Left renal cortex interstitium (tissue), 4 donors: ENCODE measurements around the gene APBB2. TPM values are rescaled to one million over a fixed set of nuclear protein-coding genes. Genes with fewer than 3 reads are reported as not detected.
"Not testable (repeated sequence)": the region's sequence is repeated elsewhere in the genome, so short reads cannot be mapped to it uniquely, and the experiment has no call there.

ENCODE experiments used
- DNase-seq, 4 donors: peaks; one replicate each; pipeline ENCODE4 v3.0.0-alpha.2; 2013; ENCODE audit warnings: low read depth in 4 of 4, low spot score in 2 of 4, missing footprints in 1 of 4
- polyA plus RNA-seq, 4 donors: library from polyadenylated mRNA; unstranded; fragments of 120-200 nt; gene quantifications; one replicate each; pipeline ENCODE4 v1.2.1, GENCODE V29; 2013; ENCODE audit not compliant: insufficient read length in 4 of 4

Gene APBB2
- polyA plus RNA-seq, 4 donors: 44.4 to 63.6 (median 55.8) TPM

DNA sequence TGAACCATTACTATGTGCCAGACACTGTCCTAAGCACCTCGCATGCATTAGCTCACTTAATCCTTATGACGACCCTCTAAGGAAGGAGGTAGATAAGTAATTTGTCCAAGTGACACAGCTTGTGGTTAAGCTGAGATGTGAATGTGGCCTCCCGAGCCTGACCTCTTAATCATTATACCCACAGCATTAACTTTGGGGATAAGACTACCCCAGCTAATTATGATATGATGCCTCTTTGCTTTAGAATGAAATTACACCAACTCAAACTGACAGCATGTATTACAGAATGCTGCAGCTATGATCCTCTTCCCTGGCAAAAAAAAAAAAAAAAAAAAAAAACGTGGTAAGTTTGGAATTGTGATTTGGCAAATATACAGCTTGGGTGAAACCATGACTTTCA is 53.5 kb downstream of the APBB2 start:
- DNase-seq: no peak

GRCh38 chr4:41160012-41160789 is 54.1 kb downstream of the APBB2 start:
- no peak for DNase-seq

DNA sequence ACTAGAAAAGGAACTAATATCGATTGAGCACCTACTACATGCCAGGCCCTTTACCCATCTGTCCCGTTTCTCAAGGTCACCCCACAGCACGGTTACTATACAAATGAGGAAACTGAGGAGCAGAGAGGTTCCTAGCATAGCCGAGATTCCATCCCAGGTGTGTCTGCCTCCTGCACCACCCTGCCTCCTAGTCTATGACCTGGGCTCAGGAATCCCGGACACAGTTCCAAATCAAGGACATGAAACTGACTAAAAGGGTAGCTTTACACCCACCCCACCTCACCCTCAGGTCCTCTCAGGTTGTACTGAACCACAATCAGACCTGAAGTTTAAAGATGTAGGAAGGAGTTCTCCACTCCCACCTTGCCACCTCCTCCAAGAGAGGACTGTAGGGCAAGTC is 55.6 kb downstream of the APBB2 start:
- no peak for DNase-seq

- DNase-seq: no peak
Observed at GRCh38 chr4:41158274-41158673, 56.1 kb downstream of the APBB2 start.

GRCh38 chr4:41157009-41157408 is 57.3 kb downstream of the APBB2 start:
- no peak for DNase-seq

DNA sequence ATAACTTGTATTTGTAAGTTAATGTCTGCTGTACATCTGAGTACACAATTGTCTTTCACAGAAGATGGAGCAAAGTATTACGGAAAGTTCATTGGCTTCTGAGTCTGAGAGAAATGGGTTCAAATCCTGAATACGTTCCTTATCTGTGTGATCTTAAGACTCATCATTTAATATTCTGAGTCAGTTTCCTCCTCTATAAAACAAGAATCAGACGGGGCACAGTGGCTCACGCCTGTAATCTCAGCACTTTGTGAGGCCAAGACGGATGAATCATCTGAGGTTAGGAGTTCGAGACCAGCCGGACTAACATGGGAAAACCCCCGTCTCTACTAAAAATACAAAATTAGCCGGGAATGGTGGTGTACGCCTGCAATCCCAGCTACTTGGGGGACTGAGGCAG is 57.8 kb downstream of the APBB2 start:
- DNase-seq: no peak

GRCh38 chr4:41155194-41155830 is 59.0 kb downstream of the APBB2 start:
- DNase-seq: no peak

GRCh38 chr4:41154814-41155177 is 59.5 kb downstream of the APBB2 start:
- DNase-seq: no peak

DNA sequence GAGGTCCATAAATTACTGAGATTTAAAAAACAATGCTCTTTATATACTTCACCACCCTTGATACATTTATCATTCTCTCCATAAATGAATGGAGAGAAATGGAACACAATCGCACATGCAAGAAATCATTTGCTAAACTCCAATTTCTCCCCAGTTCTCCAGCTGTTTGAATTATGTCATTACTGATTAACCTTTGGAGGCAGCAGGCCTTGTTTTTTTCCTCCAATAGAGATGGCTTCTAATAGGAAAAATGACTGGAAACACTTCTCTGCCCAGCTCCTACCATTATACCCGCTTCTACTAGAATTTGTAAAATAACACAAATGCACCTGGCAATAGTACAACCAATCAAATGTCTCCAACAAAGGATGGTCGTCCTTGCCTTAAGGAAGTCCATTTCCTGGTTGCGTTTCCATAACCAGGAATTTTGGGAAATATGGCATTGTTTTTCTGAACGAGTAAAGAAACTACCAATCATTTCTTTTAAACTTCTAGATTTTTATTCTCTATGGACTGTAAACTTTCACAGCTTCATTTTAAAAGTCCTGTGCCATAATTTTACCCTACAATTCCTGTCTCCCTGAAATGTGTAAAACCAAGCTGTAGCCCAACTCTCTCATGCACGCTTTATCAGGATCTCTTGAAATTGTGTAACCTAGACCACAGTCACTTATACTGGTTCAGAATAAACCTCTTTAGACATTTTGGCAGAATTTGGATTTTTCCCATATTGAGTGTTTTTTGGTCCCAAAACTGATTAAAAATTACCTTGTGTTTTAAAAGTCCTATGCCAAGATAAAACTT is 60.1 kb downstream of the APBB2 start:
- DNase-seq: no peak

DNA sequence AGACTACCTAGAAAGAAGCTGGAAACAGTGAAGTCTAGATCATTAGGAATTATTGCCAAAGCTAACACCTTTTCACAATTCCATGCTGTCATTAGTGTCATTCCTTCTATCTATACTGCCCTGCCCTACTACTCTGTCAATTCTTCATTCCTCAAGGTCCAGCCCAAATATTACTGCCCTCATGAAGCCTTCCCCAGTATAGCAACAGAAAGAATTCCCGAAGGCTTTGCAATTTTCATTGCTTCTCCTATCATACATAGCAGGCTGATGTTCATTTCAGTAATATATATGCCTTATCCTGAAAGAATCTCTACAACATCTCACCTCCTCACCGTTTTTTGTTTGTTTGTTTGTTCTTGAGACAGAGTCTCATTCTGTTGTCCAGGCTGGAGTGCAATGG is 63.9 kb downstream of the APBB2 start:
- no peak for DNase-seq

DNA sequence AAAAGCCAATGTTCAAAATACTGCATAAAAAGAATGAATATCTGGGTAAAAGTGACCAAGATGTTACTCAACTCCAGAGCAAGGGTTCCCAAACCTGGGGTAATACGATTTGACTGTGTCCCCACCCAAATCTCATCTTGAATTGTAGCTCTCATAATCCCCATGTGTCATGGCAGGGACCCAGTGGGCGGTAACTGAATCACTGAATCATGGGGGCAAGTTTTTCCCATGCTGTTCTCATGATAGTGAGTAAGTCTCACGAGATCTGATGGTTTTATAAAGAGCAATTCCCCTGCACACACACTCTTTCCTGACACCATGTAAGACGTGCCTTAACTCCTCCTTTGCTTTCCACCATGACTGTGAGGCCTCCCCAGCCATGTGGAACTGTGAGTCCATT is 64.8 kb downstream of the APBB2 start:
- not testable (repeated sequence) for DNase-seq

DNA sequence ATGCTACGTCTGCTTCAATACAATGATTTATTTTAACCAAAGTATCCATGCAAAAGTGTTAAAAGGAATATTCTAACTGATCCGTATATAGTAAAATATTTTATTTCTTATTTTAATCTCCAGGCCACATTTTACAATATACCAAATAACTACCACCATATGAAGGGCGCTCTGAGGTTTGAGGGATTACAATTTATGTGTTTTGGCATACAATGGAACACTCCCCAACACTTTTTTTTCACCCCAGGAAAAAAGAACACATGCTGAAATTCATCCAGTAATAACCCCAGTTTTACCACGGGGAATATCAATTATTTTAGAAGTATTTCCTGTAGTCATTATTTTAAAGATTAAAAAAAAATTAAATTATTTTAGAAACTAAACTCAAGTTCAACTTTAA is 65.4 kb downstream of the APBB2 start:
- DNase-seq: no peak

DNA sequence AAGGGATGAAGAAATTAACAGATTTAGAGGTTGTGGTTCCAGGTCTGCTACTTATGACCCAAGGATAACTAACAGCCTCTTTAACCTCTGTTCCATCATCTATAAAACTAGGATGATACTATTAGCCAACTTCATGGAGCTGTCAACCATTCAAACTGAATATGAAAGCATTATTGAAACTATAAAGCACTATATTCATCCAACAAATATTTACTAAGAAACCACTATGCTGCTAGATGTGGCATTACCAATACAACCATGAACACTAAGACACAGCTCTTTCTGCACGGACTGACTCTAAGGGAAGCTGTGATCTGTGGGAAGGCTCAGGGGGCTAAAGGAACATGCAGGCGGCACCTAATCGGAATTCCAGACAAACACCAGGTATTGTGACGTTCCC is 66.0 kb downstream of the APBB2 start:
- DNase-seq: no peak

DNA sequence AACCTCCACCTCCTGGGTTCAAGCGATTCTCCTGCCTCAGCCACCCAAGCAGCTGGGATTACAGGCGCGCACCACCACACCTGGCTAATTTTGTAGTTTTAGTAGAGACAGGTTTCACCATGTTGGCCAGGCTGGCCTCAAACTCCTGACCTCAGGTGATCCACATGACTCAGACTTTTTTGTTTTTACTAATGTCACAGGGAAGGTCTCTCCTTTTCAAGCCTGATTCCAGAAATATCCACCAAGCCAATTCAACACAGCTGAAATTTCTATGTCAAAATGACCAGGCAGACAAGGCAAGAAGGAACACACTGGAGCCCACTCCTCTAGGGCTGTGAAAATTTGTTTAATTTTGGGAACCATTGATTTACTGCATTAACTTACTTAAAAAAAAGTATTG is 66.8 kb downstream of the APBB2 start:
- not testable (repeated sequence) for DNase-seq

DNA sequence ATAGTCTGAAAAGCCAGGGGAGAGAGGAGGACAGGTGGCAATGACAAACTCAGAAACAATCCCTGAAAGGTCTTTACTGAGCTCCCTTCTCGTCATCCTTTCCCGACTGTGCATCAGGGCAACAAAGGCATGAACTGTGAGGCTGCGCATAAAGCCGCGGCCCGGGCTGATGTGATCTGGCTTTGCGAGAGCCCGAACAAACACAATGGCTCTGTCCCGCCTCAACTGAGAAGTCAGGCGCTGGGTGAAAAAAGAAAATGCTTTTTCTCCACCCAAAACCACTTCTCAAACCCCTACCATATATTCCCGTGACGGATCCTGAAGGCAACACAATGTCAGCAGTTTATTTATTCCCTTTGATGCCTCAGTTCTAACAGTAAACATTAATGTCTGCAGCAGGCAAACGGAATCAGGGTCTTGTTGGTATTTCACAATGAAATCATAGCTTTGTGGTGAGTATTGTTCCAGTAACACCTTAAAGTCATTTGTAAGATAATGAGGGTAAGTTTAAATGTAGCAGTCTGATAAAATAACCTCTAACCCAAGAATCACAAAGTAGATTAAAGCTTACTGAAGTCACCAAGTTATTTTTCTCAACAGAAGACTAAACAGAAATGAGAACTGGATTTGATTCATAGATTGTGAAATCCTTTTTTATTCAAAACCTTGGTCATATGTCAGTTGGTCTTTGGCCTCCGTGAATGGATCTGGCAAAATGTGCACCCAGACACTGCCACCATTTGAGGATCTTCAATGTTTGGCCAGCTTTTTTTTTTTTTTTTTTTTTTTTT is 67.4 kb downstream of the APBB2 start:
- DNase-seq: no peak

DNA sequence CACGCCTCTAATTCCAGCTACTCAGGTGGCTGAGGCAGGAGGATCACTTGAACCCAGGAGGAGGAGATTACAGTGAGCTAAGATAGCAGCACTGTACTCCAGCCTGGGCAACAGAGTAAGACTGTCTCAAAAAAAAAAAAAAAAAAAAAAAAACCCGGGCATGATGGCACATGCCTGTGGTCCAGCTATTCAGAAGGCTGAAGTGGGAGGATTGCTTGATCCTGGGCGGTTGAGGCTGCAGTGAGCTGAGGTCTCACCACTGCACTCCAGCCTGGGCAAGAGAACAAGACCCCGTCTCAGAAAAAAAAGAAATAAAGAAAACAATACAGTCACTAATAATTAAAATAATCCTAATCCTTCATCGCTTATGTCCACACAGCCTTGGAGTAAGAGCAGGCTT is 68.1 kb downstream of the APBB2 start:
- no peak for DNase-seq

DNA sequence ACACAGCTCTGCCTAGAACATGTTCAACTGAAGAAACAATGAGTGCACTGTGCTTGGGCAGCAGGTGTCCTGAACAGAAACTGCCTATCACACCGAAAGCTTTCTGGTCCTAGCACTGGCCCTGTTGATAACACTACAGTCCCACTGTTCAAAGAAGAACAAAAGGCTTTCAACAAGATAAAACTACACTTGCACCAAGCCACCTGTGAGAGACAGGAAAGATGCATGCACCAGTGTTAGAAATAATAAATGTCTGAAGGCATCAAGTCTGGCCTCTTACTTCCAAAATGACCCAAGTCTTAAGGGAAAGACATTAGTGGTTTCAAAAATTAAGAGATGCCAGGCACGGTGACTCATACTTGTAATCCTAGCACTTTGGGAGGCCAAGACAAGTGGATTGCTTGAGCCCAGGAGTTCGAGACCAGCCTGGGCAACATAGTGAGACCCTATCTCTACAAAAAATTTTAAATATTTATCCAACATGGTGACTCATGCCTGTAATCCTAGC is 68.7 kb downstream of the APBB2 start:
- no peak for DNase-seq

- no peak for DNase-seq
Observed at GRCh38 chr4:41144812-41145211, 69.5 kb downstream of the APBB2 start.

GRCh38 chr4:41144040-41144379 is 70.3 kb downstream of the APBB2 start:
- no peak for DNase-seq

DNA sequence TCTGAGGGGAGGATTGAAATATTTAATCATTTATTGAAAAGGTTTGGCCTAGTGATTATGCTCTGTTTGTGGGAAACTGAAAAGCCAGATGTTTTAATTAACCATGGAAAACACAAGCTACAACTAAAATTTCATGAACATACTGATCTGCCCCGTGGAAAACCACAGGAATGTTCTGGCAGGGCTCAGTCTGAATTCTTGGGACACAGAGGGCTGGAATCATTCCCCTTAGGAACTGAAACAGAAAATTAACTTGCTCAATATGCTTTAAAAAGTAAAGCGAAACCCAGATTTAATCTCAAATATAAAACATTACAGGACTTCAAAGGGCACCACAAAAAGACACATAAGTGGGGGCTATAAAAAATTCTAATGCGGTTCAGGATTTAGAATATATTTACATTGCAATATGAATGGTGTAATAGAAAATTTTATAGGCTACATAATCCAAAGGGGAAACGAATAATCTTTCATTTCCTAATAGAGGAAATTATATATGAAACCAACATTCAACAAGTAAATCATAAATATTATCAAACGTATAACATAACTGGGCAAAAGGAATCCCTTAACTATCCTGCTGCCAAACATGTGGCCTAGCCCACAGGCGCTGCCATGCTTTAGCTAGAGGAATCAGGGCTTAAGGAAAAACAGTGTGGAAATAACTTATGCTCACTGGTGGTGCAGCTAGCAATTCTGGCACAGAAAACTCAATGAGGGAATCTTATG is 70.9 kb downstream of the APBB2 start:
- DNase-seq: no peak
